Neuronal stem cell (in vitro differentiated cells): Measurements from ENCODE around the gene MICAL3.

Experiments used
- DNase-seq: peaks from one replicate; pipeline ENCODE4 v3.0.0-alpha.2; 2013; ENCODE audit warnings: low spot score
- H2AFZ ChIP-seq: one replicate; pipeline ENCODE4 v1.6.1; 2013; ENCODE audit warnings: mild to moderate bottlenecking, low read length, inconsistent platforms
- H2AK5ac ChIP-seq: 2 replicates; pipeline ENCODE4 v1.6.1; 2013; ENCODE audit warnings: low read depth, mild to moderate bottlenecking, inconsistent platforms, low read length, moderate library complexity, mixed read lengths
- H2BK120ac ChIP-seq: 2 replicates; pipeline ENCODE4 v1.6.1; 2013; ENCODE audit warnings: low read depth, mild to moderate bottlenecking, inconsistent platforms, low read length, moderate library complexity, mixed read lengths
- H2BK12ac ChIP-seq: one replicate; pipeline ENCODE4 v1.6.1; 2013; ENCODE audit warnings: low read length, inconsistent platforms
- H2BK15ac ChIP-seq: 2 replicates; pipeline ENCODE4 v1.6.1; 2013; ENCODE audit warnings: mild to moderate bottlenecking, low read length, inconsistent platforms, mixed read lengths
- H2BK5ac ChIP-seq: one replicate; pipeline ENCODE4 v1.6.1; 2013; ENCODE audit warnings: inconsistent platforms, mild to moderate bottlenecking, low read length, moderate library complexity
- H3K14ac ChIP-seq: one replicate; pipeline ENCODE4 v1.6.1; 2013; ENCODE audit warnings: low read length, inconsistent platforms
- H3K18ac ChIP-seq: 2 replicates; pipeline ENCODE4 v1.6.1; 2013; ENCODE audit warnings: low read length, inconsistent platforms
- H3K23ac ChIP-seq: 2 replicates; pipeline ENCODE4 v1.6.1; 2013; ENCODE audit warnings: low read depth, mild to moderate bottlenecking, mixed read lengths, low read length, inconsistent platforms; ENCODE audit not compliant: poor library complexity
- H3K27ac ChIP-seq: replicated peaks from 3 replicates; pipeline ENCODE4 v1.5.1; 2013; ENCODE audit warnings: low read length, inconsistent platforms
- H3K27me3 ChIP-seq, 3 experiments: 2 replicates each; pipeline ENCODE4 v1.6.1; 2013; ENCODE audit warnings: low read length in 3 of 3, mild to moderate bottlenecking in 2 of 3, inconsistent platforms in 1 of 3, low read depth in 1 of 3, mixed read lengths in 1 of 3, moderate library complexity in 1 of 3; ENCODE audit not compliant: control insufficient read depth in 3 of 3, insufficient read depth in 3 of 3
- H3K36me3 ChIP-seq, 2 donors: replicated peaks in 1 of 2; 2 replicates each; pipeline ENCODE4 v1.6.1; 2013; ENCODE audit warnings: low read length in 2 of 2; ENCODE audit not compliant: control insufficient read depth in 2 of 2, insufficient read depth in 2 of 2
- H3K4ac ChIP-seq: 2 replicates; pipeline ENCODE4 v1.6.1; 2013; ENCODE audit warnings: inconsistent platforms, mild to moderate bottlenecking, low read length, moderate library complexity
- H3K4me1 ChIP-seq, 2 donors: 1 replicate in 1 of 2; 2 replicates in 1 of 2; pipeline ENCODE4 v1.6.1; 2013; ENCODE audit warnings: low read length in 2 of 2, low read depth in 1 of 2; ENCODE audit not compliant: control insufficient read depth in 2 of 2, insufficient read depth in 1 of 2
- H3K4me2 ChIP-seq: one replicate; pipeline ENCODE4 v1.6.1; 2013; ENCODE audit warnings: mild to moderate bottlenecking, low read length, inconsistent platforms; ENCODE audit not compliant: insufficient read depth, poor library complexity, severe bottlenecking
- H3K4me3 ChIP-seq, 2 donors: 2 replicates each; pipeline ENCODE4 v1.5.1; 2013; ENCODE audit warnings: low read length in 2 of 2, mild to moderate bottlenecking in 2 of 2, inconsistent platforms in 1 of 2, moderate library complexity in 1 of 2
- H3K79me1 ChIP-seq: one replicate; pipeline ENCODE4 v1.6.1; 2013; ENCODE audit warnings: low read depth, mild to moderate bottlenecking, inconsistent platforms, low read length, moderate library complexity
- H3K9ac ChIP-seq: one replicate; pipeline ENCODE4 v1.6.1; 2013; ENCODE audit warnings: mild to moderate bottlenecking, low read depth, low read length, inconsistent platforms; ENCODE audit not compliant: poor library complexity
- H3K9me3 ChIP-seq, 2 donors: replicated peaks in 1 of 2; 2 replicates each; pipeline versions ENCODE3 to v1.6.1; 2013; ENCODE audit warnings: low read length in 2 of 2, mild to moderate bottlenecking in 2 of 2, inconsistent platforms in 1 of 2, low read depth in 1 of 2, mixed read lengths in 1 of 2, moderate library complexity in 1 of 2; ENCODE audit not compliant: control insufficient read depth in 2 of 2, insufficient read depth in 1 of 2
- H4K8ac ChIP-seq: one replicate; pipeline ENCODE4 v1.6.1; 2013; ENCODE audit warnings: low read depth, mild to moderate bottlenecking, inconsistent platforms, low read length, moderate library complexity
- H4K91ac ChIP-seq: one replicate; pipeline ENCODE4 v1.6.1; 2013; ENCODE audit warnings: low read length, low read depth, mild to moderate bottlenecking, inconsistent platforms; ENCODE audit not compliant: poor library complexity
- WGBS, 2 donors: extraction: QIAGEN DNeasy Blood & Tissue Kit; methylation state at CpG; one replicate each; pipeline ENCODE4 v1.1.7; 2013; ENCODE audit warnings: missing lambda C conversion rate in 2 of 2, mixed read lengths in 1 of 2; ENCODE audit not compliant: insufficient read length in 2 of 2, insufficient replicate concordance in 1 of 2; ENCODE audit errors: extremely low coverage in 2 of 2; 5-methylcytosine and 5-hydroxymethylcytosine counted together

Gene MICAL3

GRCh38 chr22:17888439-17888838 lies 135.9 kb downstream of the MICAL3 start:
- peaks cover 28 to 74% of the 10 kb centered on the region in 2 donors for H3K36me3 ChIP-seq
- no peaks in the 10 kb centered on the region for H3K9me3 ChIP-seq

GRCh38 chr22:17884893-17885292 lies 139.5 kb downstream of the MICAL3 start:
- Histone ChIP-seq H2AFZ (no peak overlapping the region), H2BK120ac (no peak overlapping the region), H3K4me1 (no peaks in the 10 kb centered on the region), H3K79me1 (no peaks in the 10 kb centered on the region), H3K27ac (no peak overlapping the region), H4K91ac (no peak overlapping the region), H3K4me2 (no peak overlapping the region), H3K9ac (no peak overlapping the region), H3K23ac (no peak overlapping the region), H3K18ac (no peak overlapping the region), H2BK12ac (no peak overlapping the region), H3K4me3 (no peak overlapping the region), H2BK15ac (no peak overlapping the region), H3K9me3 (no peaks in the 10 kb centered on the region), H3K36me3 (peaks cover 28 to 72% of the 10 kb centered on the region in 2 donors), H3K27me3 (no peaks in the 10 kb centered on the region), H4K8ac (no peak overlapping the region), H3K4ac (no peak overlapping the region), H2BK5ac (no peak overlapping the region), H2AK5ac (no peak overlapping the region), H3K14ac (no peak overlapping the region)
- WGBS, 2 donors = no CpG with 5 or more reads among the region's 8 CpGs
- no peak for DNase-seq

More at GRCh38 chr22:17888439-17888838, 135.9 kb downstream of the MICAL3 start:
- Histone ChIP-seq H2BK5ac (no peak overlapping the region), H2AFZ (no peak overlapping the region), H2BK12ac (no peak overlapping the region), H3K14ac (no peak overlapping the region), H3K23ac (no peak overlapping the region), H2BK15ac (no peak overlapping the region), H3K4me3 (no peak overlapping the region), H3K4ac (no peak overlapping the region), H3K79me1 (no peaks in the 10 kb centered on the region), H4K91ac (no peak overlapping the region), H3K9ac (no peak overlapping the region), H2AK5ac (no peak overlapping the region), H3K4me1 (no peaks in the 10 kb centered on the region), H3K4me2 (no peak overlapping the region), H2BK120ac (no peak overlapping the region), H3K18ac (no peak overlapping the region), H3K27ac (no peak overlapping the region), H3K27me3 (no peaks in the 10 kb centered on the region), H4K8ac (no peak overlapping the region)
- WGBS, 2 donors = no CpG with 5 or more reads among the region's 12 CpGs
- no peak for DNase-seq

DNA sequence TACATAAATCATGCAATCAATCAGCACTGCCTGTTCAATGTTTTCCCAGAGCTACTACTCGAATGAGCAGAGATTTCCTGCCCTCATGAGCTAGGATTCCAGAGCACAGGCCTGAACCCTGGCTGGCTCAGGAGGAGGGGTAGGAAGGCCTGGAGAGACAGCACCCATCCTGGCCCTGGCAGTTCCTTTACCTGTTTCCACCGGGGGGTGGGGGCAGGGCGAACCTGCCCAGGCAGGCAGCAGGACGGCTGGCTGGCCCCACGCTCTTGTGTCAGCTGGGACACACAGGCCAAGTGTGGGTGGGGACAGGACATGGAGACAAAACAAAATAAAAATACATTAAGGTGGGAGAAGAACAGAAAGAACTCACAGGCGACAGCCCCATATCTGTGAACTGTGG lies 140.3 kb downstream of the MICAL3 start:
- WGBS, 2 donors = no CpG with 5 or more reads among the region's 6 CpGs

GRCh38 chr22:17883356-17883755 lies 141.0 kb downstream of the MICAL3 start:
- Histone ChIP-seq H3K4me1 (no peaks in the 10 kb centered on the region), H3K79me1 (no peaks in the 10 kb centered on the region), H3K4me3 (no peak overlapping the region), H3K27ac (no peak overlapping the region), H3K4me2 (no peak overlapping the region), H2BK12ac (no peak overlapping the region), H3K9me3 (no peaks in the 10 kb centered on the region), H4K8ac (no peak overlapping the region), H2BK15ac (no peak overlapping the region), H3K27me3 (no peaks in the 10 kb centered on the region), H2AK5ac (no peak overlapping the region), H3K18ac (no peak overlapping the region), H2BK120ac (no peak overlapping the region), H3K36me3 (peaks cover 29 to 65% of the 10 kb centered on the region in 2 donors), H3K23ac (no peak overlapping the region), H3K14ac (no peak overlapping the region), H3K9ac (no peak overlapping the region), H2AFZ (no peak overlapping the region), H2BK5ac (no peak overlapping the region), H3K4ac (no peak overlapping the region), H4K91ac (no peak overlapping the region)
- no CpG with 5 or more reads among the region's 9 CpGs for WGBS, 2 donors
- DNase-seq = no peak

More for the DNA sequence above, 140.3 kb downstream of the MICAL3 start:
- Histone ChIP-seq H2AFZ (no peak overlapping the region), H2BK5ac (no peak overlapping the region), H3K4me3 (no peak overlapping the region), H3K23ac (no peak overlapping the region), H3K9ac (no peak overlapping the region), H3K4ac (no peak overlapping the region), H2BK120ac (no peak overlapping the region), H3K27me3 (no peaks in the 10 kb centered on the region), H2BK15ac (no peak overlapping the region), H3K79me1 (no peaks in the 10 kb centered on the region), H3K4me1 (no peaks in the 10 kb centered on the region), H3K18ac (no peak overlapping the region), H2AK5ac (no peak overlapping the region), H3K4me2 (no peak overlapping the region), H3K36me3 (peaks cover 30 to 71% of the 10 kb centered on the region in 2 donors), H4K8ac (no peak overlapping the region), H3K27ac (no peak overlapping the region), H2BK12ac (no peak overlapping the region), H3K14ac (no peak overlapping the region), H4K91ac (no peak overlapping the region), H3K9me3 (no peaks in the 10 kb centered on the region)
- DNase-seq = no peak
